ENCODE results near the gene FHIP2A.
"Not testable (repeated sequence)": the region's sequence is repeated elsewhere in the genome, so short reads cannot be mapped to it uniquely, and the experiment has no call there.

- TF ChIP-seq, protein P1, sequence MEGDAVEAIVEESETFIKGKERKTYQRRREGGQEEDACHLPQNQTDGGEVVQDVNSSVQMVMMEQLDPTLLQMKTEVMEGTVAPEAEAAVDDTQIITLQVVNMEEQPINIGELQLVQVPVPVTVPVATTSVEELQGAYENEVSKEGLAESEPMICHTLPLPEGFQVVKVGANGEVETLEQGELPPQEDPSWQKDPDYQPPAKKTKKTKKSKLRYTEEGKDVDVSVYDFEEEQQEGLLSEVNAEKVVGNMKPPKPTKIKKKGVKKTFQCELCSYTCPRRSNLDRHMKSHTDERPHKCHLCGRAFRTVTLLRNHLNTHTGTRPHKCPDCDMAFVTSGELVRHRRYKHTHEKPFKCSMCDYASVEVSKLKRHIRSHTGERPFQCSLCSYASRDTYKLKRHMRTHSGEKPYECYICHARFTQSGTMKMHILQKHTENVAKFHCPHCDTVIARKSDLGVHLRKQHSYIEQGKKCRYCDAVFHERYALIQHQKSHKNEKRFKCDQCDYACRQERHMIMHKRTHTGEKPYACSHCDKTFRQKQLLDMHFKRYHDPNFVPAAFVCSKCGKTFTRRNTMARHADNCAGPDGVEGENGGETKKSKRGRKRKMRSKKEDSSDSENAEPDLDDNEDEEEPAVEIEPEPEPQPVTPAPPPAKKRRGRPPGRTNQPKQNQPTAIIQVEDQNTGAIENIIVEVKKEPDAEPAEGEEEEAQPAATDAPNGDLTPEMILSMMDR (conservative IDR thresholded peaks at IDR 0.05; ENCODE audit: low read depth, low read length) = peak; percentile 79
- not testable (repeated sequence) for TF ChIP-seq POLR2A (IDR thresholded peaks at IDR 0.05; ENCODE audit: low read depth, low read length); CEBPB (IDR thresholded peaks at IDR 0.05; ENCODE audit: low read depth, low read length); CHD1 (IDR thresholded peaks at IDR 0.05; ENCODE audit: low read depth, low read length); USF2 (IDR thresholded peaks at IDR 0.05; ENCODE audit: low read depth, low read length); MXI1 (IDR thresholded peaks at IDR 0.05; ENCODE audit: borderline replicate concordance, low read depth, low read length); FOS (IDR thresholded peaks at IDR 0.05; ENCODE audit: low read depth, low read length); RCOR1 (IDR thresholded peaks at IDR 0.05; ENCODE audit: insufficient replicate concordance, low read length); RFX5 (IDR thresholded peaks at IDR 0.05; ENCODE audit: low read depth, low read length); MAZ (IDR thresholded peaks at IDR 0.05; ENCODE audit: borderline replicate concordance, low read depth, low read length)
Observed at GRCh38 chr10:114786492-114786891, 35.1 kb upstream of the FHIP2A start.

Data from IMR-90 (cell line).